A549 (cell line): Measurements from ENCODE around the gene SLC7A8. TPM values are rescaled to one million over a fixed set of nuclear protein-coding genes. Genes with fewer than 3 reads are reported as not detected.

ENCODE experiments used
- ATAC-seq, 2 experiments: fragments of 200-7000 bp in 1 of 2; fragments of >200 bp in 1 of 2; cut with Nextera tagmentation in 1 of 2; cut with Tn5 transposase in 1 of 2; 3 replicates each; pipeline versions ENCODE4 v1.8.0 to v1.9.1; 2018 to 2020; ENCODE audit warnings: mild to moderate bottlenecking in 1 of 2, moderate library complexity in 1 of 2
- CTCF ChIA-PET: fragments of 300-600 bp; sonication (Branson Sonifier 250); formaldehyde crosslinking; extraction: SDS; loops from one replicate; lab custom pipeline; 2021; ENCODE audit warnings: antibody characterized with exemption, inconsistent platforms; lab: Yijun Ruan, JAX
- POLR2A ChIA-PET: fragments of 350-600 bp; formaldehyde crosslinking; extraction: SDS; loops from one replicate; lab custom pipeline; 2021; ENCODE audit warnings: antibody characterized with exemption, inconsistent platforms; lab: Yijun Ruan, JAX
- DNase-seq, 2 experiments: peaks; one replicate each; pipeline versions ENCODE4 v3.0.0 to v3.0.0-alpha.2; 2011 to 2016; ENCODE audit warnings: low read depth in 1 of 2, low spot score in 1 of 2
- FAIRE-seq: peaks from 2 replicates; lab custom pipeline; 2011; peaks lifted over from hg19 to GRCh38; lab: Jason Lieb, UNC
- H3K27ac ChIP-seq, 2 experiments: fragments of >200 bp; sonication (Bioruptor Twin); formaldehyde crosslinking; 3 replicates each; pipeline ENCODE4 v1.5.1; 2016 to 2017
- H3K4me1 ChIP-seq: fragments of >200 bp; sonication (Bioruptor Twin); formaldehyde crosslinking; 3 replicates; pipeline ENCODE4 v1.6.1; 2016
- H3K4me2 ChIP-seq: fragments of >200 bp; sonication (Bioruptor Twin); formaldehyde crosslinking; 3 replicates; pipeline ENCODE4 v1.6.1; 2016
- H3K4me3 ChIP-seq: fragments of >200 bp; sonication (Bioruptor Twin); formaldehyde crosslinking; 3 replicates; pipeline ENCODE4 v1.5.1; 2016
- H3K9me3 ChIP-seq: fragments of >200 bp; sonication (Bioruptor Twin); formaldehyde crosslinking; 3 replicates; pipeline ENCODE4 v1.6.1; 2016
- BHLHE40 ChIP-seq: IDR thresholded peaks from 2 replicates; pipeline ENCODE4 v1.6.1; 2012; ENCODE audit warnings: low read depth, low read length, inconsistent platforms
- CHD2 ChIP-seq: fragments of 150-350 bp; IDR thresholded peaks from 2 replicates; pipeline ENCODE4 v1.6.1; 2014; ENCODE audit warnings: low read length; ENCODE audit not compliant: partially characterized antibody
- EHMT2 ChIP-seq: fragments of 200-600 bp; sonication (generic); IDR thresholded peaks from 2 replicates; pipeline ENCODE4 v1.6.1; 2016; ENCODE audit warnings: antibody characterized with exemption, low read depth, mild to moderate bottlenecking, moderate library complexity
- EP300 ChIP-seq, 2 experiments: fragments of >200 bp; sonication (Bioruptor Twin); formaldehyde crosslinking; IDR thresholded peaks; 2 replicates in 1 of 2; 3 replicates in 1 of 2; pipeline ENCODE4 v1.6.1; 2016 to 2017
- HOXB13 ChIP-seq: fragments of 250-450 bp; sonication (Bioruptor Pico); IDR thresholded peaks from 2 replicates; pipeline ENCODE4 v1.5.0; 2020; ENCODE audit warnings: low read depth, mild to moderate bottlenecking, moderate library complexity
- JUNB ChIP-seq: fragments of >200 bp; sonication (Bioruptor Twin); formaldehyde crosslinking; IDR thresholded peaks from 2 replicates; pipeline ENCODE4 v1.6.1; 2016
- KDM1A ChIP-seq: fragments of 200-600 bp; sonication (generic); IDR thresholded peaks from 2 replicates; pipeline ENCODE4 v1.6.1; 2016; ENCODE audit warnings: low read depth, mild to moderate bottlenecking
- KDM5A ChIP-seq: fragments of 200-600 bp; sonication (generic); IDR thresholded peaks from 2 replicates; pipeline ENCODE4 v1.6.1; 2016; ENCODE audit warnings: antibody characterized with exemption, mild to moderate bottlenecking
- MAFK ChIP-seq: fragments of 450-650 bp; IDR thresholded peaks from 2 replicates; pipeline ENCODE4 v1.6.1; 2014; ENCODE audit not compliant: partially characterized antibody
- MAX ChIP-seq: IDR thresholded peaks from 2 replicates; pipeline ENCODE4 v1.6.1; 2012
- MYC ChIP-seq: IDR thresholded peaks from 2 replicates; pipeline ENCODE4 v1.6.1; 2012; ENCODE audit warnings: mild to moderate bottlenecking, inconsistent platforms, low read length, improper control_type of control experiment, borderline replicate concordance
- NFE2L2 ChIP-seq: fragments of 150-350 bp; conservative IDR thresholded peaks from 2 replicates; pipeline ENCODE4 v1.6.1; 2014; ENCODE audit warnings: low read length
- NR3C1 ChIP-seq: fragments of >200 bp; sonication (Bioruptor Twin); formaldehyde crosslinking; IDR thresholded peaks from 3 replicates; pipeline ENCODE4 v1.6.1; 2017
- RNF2 ChIP-seq: fragments of 200-600 bp; sonication (generic); IDR thresholded peaks from 2 replicates; pipeline ENCODE4 v1.6.1; 2016; ENCODE audit warnings: low read depth, mild to moderate bottlenecking, antibody characterized with exemption, moderate library complexity, borderline replicate concordance
- SMC3 ChIP-seq: fragments of >200 bp; sonication (Bioruptor Twin); formaldehyde crosslinking; IDR thresholded peaks from 3 replicates; pipeline ENCODE4 v1.6.1; 2018; ENCODE audit warnings: inconsistent platforms
- USF2 ChIP-seq: fragments of 450-650 bp; IDR thresholded peaks from 2 replicates; pipeline ENCODE4 v1.6.1; 2014; ENCODE audit warnings: antibody characterized with exemption
- ZNF302 ChIP-seq: fragments of 250-450 bp; sonication (Bioruptor Pico); IDR thresholded peaks from 2 replicates; pipeline ENCODE4 v1.9.0; 2021; ENCODE audit warnings: inconsistent platforms, mild to moderate bottlenecking, moderate library complexity
- WGBS: methylation state at CpG from one replicate; pipeline ENCODE4 v1.1.6; 2017; ENCODE audit errors: missing lambda C conversion rate; 5-methylcytosine and 5-hydroxymethylcytosine counted together
- polyA plus RNA-seq, 4 experiments: library from polyadenylated mRNA; depleted of rRNA in 3 of 4; stranded (reverse); fragments of >200 nt; fragmentation: RNase III in 1 of 4; extraction: RNeasy Plus Mini Kit Qiagen cat#74134 plus additional on column Dnase treatment in 1 of 4; gene quantifications; 2 replicates in 3 of 4; 3 replicates in 1 of 4; pipeline ENCODE4 v1.2.3, GENCODE V29; 2011 to 2017
- TF ChIP-seq, protein P1 (sequence below): fragments of 250-450 bp; sonication (Bioruptor Pico); IDR thresholded peaks from 2 replicates; pipeline ENCODE4 v1.5.0; 2021; ENCODE audit warnings: mild to moderate bottlenecking, moderate library complexity, borderline replicate concordance
- TF ChIP-seq, protein P2 (sequence below): fragments of 150-350 bp; IDR thresholded peaks from 2 replicates; pipeline ENCODE4 v1.6.1; 2014; ENCODE audit warnings: low read depth, mild to moderate bottlenecking, low read length
- TF ChIP-seq, protein P3 (sequence below): fragments of >200 bp; sonication (Bioruptor Twin); formaldehyde crosslinking; IDR thresholded peaks from 2 replicates; pipeline ENCODE4 v1.6.1; 2016

Gene SLC7A8
- polyA plus RNA-seq, 2 of the 4 experiments (the other 2 are of a cell fraction), result 0.28 to 0.35 TPM

DNA sequence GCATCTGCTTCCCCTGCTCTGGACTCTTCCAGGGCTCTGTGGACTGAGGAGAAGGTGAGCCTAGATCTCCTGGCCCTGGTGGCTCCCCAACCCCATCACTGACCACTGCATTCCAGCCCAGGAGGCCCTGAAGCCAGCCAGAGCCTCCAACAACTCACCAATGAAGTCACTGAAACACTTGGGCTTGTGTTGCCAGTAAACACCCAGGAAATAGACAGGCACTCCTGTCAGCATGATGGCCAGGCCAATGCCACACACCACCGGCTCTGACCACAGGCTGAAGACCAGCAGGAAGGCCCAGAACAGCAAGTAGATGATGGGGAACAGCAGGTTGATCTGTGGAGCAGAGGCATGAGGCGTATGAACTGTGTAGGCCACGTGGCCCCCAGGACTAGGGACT lies 55.6 kb downstream of the SLC7A8 start:
- no peak for TF ChIP-seq MAX
- TF ChIP-seq JUNB, result no peak
- TF ChIP-seq MAFK, result no peak
- no peak for TF ChIP-seq BHLHE40
- no peak for TF ChIP-seq KDM1A
- TF ChIP-seq, protein P1, sequence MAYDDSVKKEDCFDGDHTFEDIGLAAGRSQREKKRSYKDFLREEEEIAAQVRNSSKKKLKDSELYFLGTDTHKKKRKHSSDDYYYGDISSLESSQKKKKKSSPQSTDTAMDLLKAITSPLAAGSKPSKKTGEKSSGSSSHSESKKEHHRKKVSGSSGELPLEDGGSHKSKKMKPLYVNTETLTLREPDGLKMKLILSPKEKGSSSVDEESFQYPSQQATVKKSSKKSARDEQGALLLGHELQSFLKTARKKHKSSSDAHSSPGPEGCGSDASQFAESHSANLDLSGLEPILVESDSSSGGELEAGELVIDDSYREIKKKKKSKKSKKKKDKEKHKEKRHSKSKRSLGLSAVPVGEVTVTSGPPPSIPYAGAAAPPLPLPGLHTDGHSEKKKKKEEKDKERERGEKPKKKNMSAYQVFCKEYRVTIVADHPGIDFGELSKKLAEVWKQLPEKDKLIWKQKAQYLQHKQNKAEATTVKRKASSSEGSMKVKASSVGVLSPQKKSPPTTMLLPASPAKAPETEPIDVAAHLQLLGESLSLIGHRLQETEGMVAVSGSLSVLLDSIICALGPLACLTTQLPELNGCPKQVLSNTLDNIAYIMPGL (CRISPR knock-in tag), result no peak
- TF ChIP-seq EHMT2, result no peak
- TF ChIP-seq, protein P2, sequence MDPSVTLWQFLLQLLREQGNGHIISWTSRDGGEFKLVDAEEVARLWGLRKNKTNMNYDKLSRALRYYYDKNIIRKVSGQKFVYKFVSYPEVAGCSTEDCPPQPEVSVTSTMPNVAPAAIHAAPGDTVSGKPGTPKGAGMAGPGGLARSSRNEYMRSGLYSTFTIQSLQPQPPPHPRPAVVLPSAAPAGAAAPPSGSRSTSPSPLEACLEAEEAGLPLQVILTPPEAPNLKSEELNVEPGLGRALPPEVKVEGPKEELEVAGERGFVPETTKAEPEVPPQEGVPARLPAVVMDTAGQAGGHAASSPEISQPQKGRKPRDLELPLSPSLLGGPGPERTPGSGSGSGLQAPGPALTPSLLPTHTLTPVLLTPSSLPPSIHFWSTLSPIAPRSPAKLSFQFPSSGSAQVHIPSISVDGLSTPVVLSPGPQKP, result no peak
- TF ChIP-seq MYC, result no peak
- no peak for TF ChIP-seq EP300 (IDR thresholded peaks at IDR 0.05)
- TF ChIP-seq KDM5A, result no peak
- TF ChIP-seq HOXB13 (CRISPR knock-in tag), result no peak
- TF ChIP-seq RNF2, result no peak
- no peak for TF ChIP-seq ZNF302 (CRISPR knock-in tag)
- TF ChIP-seq, protein P3, sequence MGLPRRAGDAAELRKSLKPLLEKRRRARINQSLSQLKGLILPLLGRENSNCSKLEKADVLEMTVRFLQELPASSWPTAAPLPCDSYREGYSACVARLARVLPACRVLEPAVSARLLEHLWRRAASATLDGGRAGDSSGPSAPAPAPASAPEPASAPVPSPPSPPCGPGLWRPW, result no peak
- no peak for TF ChIP-seq SMC3
- TF ChIP-seq NFE2L2, result no peak
- TF ChIP-seq CHD2, result no peak
- WGBS, result 23% methylated on average over 3 of the region's 3 CpGs
- DNase-seq (no peak), FAIRE-seq (no peak), ATAC-seq (no peak)
- Histone ChIP-seq H3K4me1 (no peaks in the 10 kb centered on the region), H3K4me3 (no peak overlapping the region), H3K9me3 (no peaks in the 10 kb centered on the region), H3K27ac (no peak overlapping the region; a peak in 1 of 6 replicates), H3K4me2 (no peak overlapping the region)
- ChIA-PET CTCF (interaction anchor here (24.2 kb wide), 1 partner anchor 51 kb away, joined by 848 read pairs; the partner anchor contains the start of gene SLC7A8), POLR2A (no interaction called here)

GRCh38 chr14:23126548-23127278 lies 56.7 kb downstream of the SLC7A8 start:
- no peak overlapping the region for H3K27ac ChIP-seq
- POLR2A ChIA-PET, result no interaction called here
- no peak overlapping the region for H3K4me3 ChIP-seq
- FAIRE-seq (no peak), ATAC-seq (no peak)
- 52% methylated on average over 7 of the region's 8 CpGs for WGBS
- TF ChIP-seq, protein P2, result no peak
- TF ChIP-seq, protein P1 (CRISPR knock-in tag), result no peak
- TF ChIP-seq USF2, result no peak
- TF ChIP-seq NR3C1, result no peak
- TF ChIP-seq, all 56 proteins: peak for 0
- no peaks in the 10 kb centered on the region for H3K9me3 ChIP-seq
- no peaks in the 10 kb centered on the region for H3K4me1 ChIP-seq
- CTCF ChIA-PET, result interaction anchor here (0.6 to 24.2 kb wide), 6 partner anchors 9 to 122 kb away, joined by 3 to 848 read pairs (median 3); partner anchors contain the start of gene SLC7A8
- no peak for DNase-seq
- no peak overlapping the region for H3K4me2 ChIP-seq
